ENCODE measurements around the gene BCL10. TPM values are rescaled to one million over a fixed set of nuclear protein-coding genes. Genes with fewer than 3 reads are reported as not detected.

The BCL10 gene
- total and polyA plus RNA-seq, 2 of the 13 experiments (the other 11 are each of a cell fraction or from before 2014, with no cell fraction given), result 3.7 to 14.1 TPM

GRCh38 chr1:85259118-85259911, 17.1 kb downstream of the BCL10 start, which contains the start of gene C1orf52 (continued):
- TF ChIP-seq MAF1 (CRISPR knock-in tag; IDR thresholded peaks at IDR 0.05; ENCODE audit: borderline replicate concordance) (no peak), ZNF296 (CRISPR knock-in tag; conservative IDR thresholded peaks at IDR 0.05) (0 out of 2 replicates have a peak, but pooled peaks have one; percentile 44), ZNF841 (CRISPR knock-in tag; IDR thresholded peaks at IDR 0.05; ENCODE audit: borderline replicate concordance) (no peak), DNMT3B (CRISPR knock-in tag; conservative IDR thresholded peaks at IDR 0.05) (no peak), ZNF333 (CRISPR knock-in tag; IDR thresholded peaks at IDR 0.05; ENCODE audit: borderline replicate concordance) (0 out of 2 replicates have a peak, but pooled peaks have one; percentile 62), NCOA2 (CRISPR knock-in tag; IDR thresholded peaks at IDR 0.05) (peak; percentile 20; the same call in 1 of the 2 replicates), SAP130 (CRISPR knock-in tag; IDR thresholded peaks at IDR 0.05; ENCODE audit: low read depth) (peak; percentile 88), HNRNPUL1 (IDR thresholded peaks at IDR 0.05; ENCODE audit: low read depth, low read length) (no peak), ARID4A (CRISPR knock-in tag; IDR thresholded peaks at IDR 0.05; ENCODE audit: borderline replicate concordance) (peak; percentile 86), KLF16 (CRISPR knock-in tag; IDR thresholded peaks at IDR 0.05) (peak in 1 of 2 experiments; percentile 46; a peak in 1 of 4 replicates), ONECUT2 (CRISPR knock-in tag; IDR thresholded peaks at IDR 0.05) (no peak), ZFY (CRISPR knock-in tag; IDR thresholded peaks at IDR 0.05) (peak; percentile 61), ZBTB44 (CRISPR knock-in tag; IDR thresholded peaks at IDR 0.05) (no peak), MAFK (conservative IDR thresholded peaks at IDR 0.05 in 1 of 2, IDR thresholded peaks at IDR 0.05 in 1 of 2; ENCODE audit: low read length in 2 of 2) (no peak), HNRNPL (IDR thresholded peaks at IDR 0.05; ENCODE audit: low read depth, low read length) (no peak), HNF4G (IDR thresholded peaks at IDR 0.05; ENCODE audit: borderline replicate concordance, low read depth, low read length) (no peak), HNF4G (CRISPR knock-in tag; IDR thresholded peaks at IDR 0.05; ENCODE audit: borderline replicate concordance, low read depth) (no peak), THAP9 (CRISPR knock-in tag; IDR thresholded peaks at IDR 0.05; ENCODE audit: borderline replicate concordance) (no peak; the same call in 1 of the 2 replicates), NFKB2 (CRISPR knock-in tag; IDR thresholded peaks at IDR 0.05; ENCODE audit: borderline replicate concordance) (peak; percentile 77; the same call in 1 of the 2 replicates)
